H1 (cell line): ENCODE data around the gene PTPRD. TPM values are rescaled to one million over a fixed set of nuclear protein-coding genes. Genes with fewer than 3 reads are reported as not detected.

Source experiments
- CTBP2 ChIP-seq: IDR thresholded peaks from 2 replicates; pipeline ENCODE4 v1.7.0; 2011; ENCODE audit warnings: borderline replicate concordance, mild to moderate bottlenecking, moderate library complexity, mixed read lengths, low read length; ENCODE audit not compliant: insufficient read depth, insufficient read length
- HDAC2 ChIP-seq, 2 experiments: fragments of 300-600 bp in 1 of 2; sonication (generic) in 1 of 2; IDR thresholded peaks; 2 replicates each; pipeline ENCODE4 v1.6.1; 2011 to 2012; ENCODE audit warnings: low read depth in 2 of 2, low read length in 2 of 2, mild to moderate bottlenecking in 2 of 2, moderate library complexity in 2 of 2, borderline replicate concordance in 1 of 2, inconsistent platforms in 1 of 2
- KDM4A ChIP-seq: IDR thresholded peaks from one replicate; pipeline ENCODE4 v1.7.1; 2012; ENCODE audit warnings: low read depth, mild to moderate bottlenecking, moderate library complexity, low read length, inconsistent platforms; ENCODE audit not compliant: severe bottlenecking
- PHF8 ChIP-seq: fragments of 200-600 bp; sonication (generic); conservative IDR thresholded peaks from 2 replicates; pipeline ENCODE4 v1.7.1; 2012; ENCODE audit warnings: low read depth, mild to moderate bottlenecking, inconsistent platforms, low read length, moderate library complexity
- POLR2A ChIP-seq, 2 experiments: IDR thresholded peaks; 1 replicate in 1 of 2; 2 replicates in 1 of 2; pipeline ENCODE4 v1.6.1; 2011; ENCODE audit warnings: low read depth in 2 of 2, low read length in 2 of 2, mild to moderate bottlenecking in 2 of 2; ENCODE audit errors: control extremely low read depth in 1 of 2
- RBBP5 ChIP-seq: IDR thresholded peaks from 2 replicates; pipeline ENCODE4 v1.7.1; 2012; ENCODE audit warnings: low read depth, mild to moderate bottlenecking, inconsistent platforms, low read length, moderate library complexity, borderline replicate concordance
- SIRT6 ChIP-seq: IDR thresholded peaks from one replicate; pipeline ENCODE4 v1.7.1; 2012; ENCODE audit warnings: low read length, inconsistent platforms
- TAF1 ChIP-seq: IDR thresholded peaks from 2 replicates; pipeline ENCODE4 v1.6.1; 2011; ENCODE audit warnings: mild to moderate bottlenecking, low read depth, low read length
- polyA plus RNA-seq, 7 experiments: library from polyadenylated mRNA; depleted of rRNA in 3 of 7; stranded (reverse) in 5 of 7; unstranded in 2 of 7; fragments of >200 nt in 5 of 7; fragments of 200-250 nt in 2 of 7; gene quantifications; 1 replicate in 5 of 7; 2 replicates in 1 of 7; 4 replicates in 1 of 7; pipeline versions ENCODE4 v1.2.1 to v1.2.3, GENCODE V29; 2011 to 2013; ENCODE audit warnings: missing spikeins in 2 of 7, mixed read lengths in 2 of 7
- total RNA-seq: library from RNA; stranded (reverse); fragmentation: NEBNext Ultra II Directional; extraction: Animal tissue kit (Norgen Biotek cat#: 25700); gene quantifications from 2 replicates; pipeline ENCODE4 v1.2.1, GENCODE V29; 2021

PTPRD gene
- total and polyA plus RNA-seq, 2 of the 8 experiments (the other 6 are each of a cell fraction or from before 2014, with no cell fraction given): 17.2 to 77.0 TPM

GRCh38 chr9:8659108-8659507 lies 1953.7 kb downstream of the PTPRD start (continued):
- TF ChIP-seq CTBP2 (no peak), SIRT6 (no peak), RBBP5 (no peak), POLR2A (IDR thresholded peaks at IDR 0.05; ENCODE audit: control extremely low read depth in 1 of 2, low read depth in 2 of 2, low read length in 2 of 2) (no peak), PHF8 (no peak), TAF1 (no peak), HDAC2 (IDR thresholded peaks at IDR 0.05; ENCODE audit: borderline replicate concordance in 1 of 2, low read depth in 2 of 2, low read length in 2 of 2) (no peak), KDM4A (no peak)
